ENCODE measurements around the gene LYZL2. TPM values are rescaled to one million over a fixed set of nuclear protein-coding genes. Genes with fewer than 3 reads are reported as not detected.
"Not testable (repeated sequence)": the region's sequence is repeated elsewhere in the genome, so short reads cannot be mapped to it uniquely, and the experiment has no call there.

The LYZL2 gene
- polyA plus RNA-seq, 10 donors: not detected

GRCh38 chr10:30594077-30594476 is 35.5 kb downstream of the LYZL2 start:
- DNase-seq: no peak

GRCh38 chr10:30592770-30593169 is 36.8 kb downstream of the LYZL2 start:
- DNase-seq: not testable (repeated sequence)

- DNase-seq: peak; percentile 47 to 74 (median 73)
Measured at GRCh38 chr10:30591249-30591670, 38.3 kb downstream of the LYZL2 start.

GRCh38 chr10:30589441-30589840 is 40.1 kb downstream of the LYZL2 start:
- no peak for DNase-seq

- DNase-seq: peak in 1 of 3 donors; percentile 37
Measured at GRCh38 chr10:30587522-30588031, 42.0 kb downstream of the LYZL2 start.

- no peak for DNase-seq
Measured at GRCh38 chr10:30586828-30587227, 42.7 kb downstream of the LYZL2 start.

GRCh38 chr10:30583778-30584415 is 45.7 kb downstream of the LYZL2 start:
- DNase-seq: peak; percentile 61 to 89 (median 81)

GRCh38 chr10:30581779-30582380 is 47.7 kb downstream of the LYZL2 start:
- peak in 2 of 3 donors; percentile 11 to 65 for DNase-seq

GRCh38 chr10:30580676-30581075 is 48.9 kb downstream of the LYZL2 start:
- no peak for DNase-seq

GRCh38 chr10:30580241-30580640 is 49.3 kb downstream of the LYZL2 start:
- DNase-seq: no peak

- DNase-seq: no peak
Measured at GRCh38 chr10:30579574-30579973, 50.0 kb downstream of the LYZL2 start.

- peak; percentile 34 to 80 (median 66) for DNase-seq
Measured at GRCh38 chr10:30577048-30577447, 52.5 kb downstream of the LYZL2 start.

- DNase-seq: peak; percentile 41 to 82 (median 74)
Measured at GRCh38 chr10:30576641-30577040, 52.9 kb downstream of the LYZL2 start.

- no peak for DNase-seq
Measured at GRCh38 chr10:30574432-30574796, 55.1 kb downstream of the LYZL2 start.

GRCh38 chr10:30573721-30574431 is 55.7 kb downstream of the LYZL2 start:
- no peak for DNase-seq

- DNase-seq: no peak
Measured at GRCh38 chr10:30565449-30565848, 64.1 kb downstream of the LYZL2 start.

GRCh38 chr10:30562787-30563186 is 66.8 kb downstream of the LYZL2 start:
- no peak for DNase-seq

Other genes starting within 250 kb of the LYZL2 start
- 1 to 10 TPM; 2.6 to 5.6 (median 3.8) TPM for gene MAP3K8, start 195.6 kb downstream of the LYZL2 start, polyA plus RNA-seq (ENCODE audit: insufficient read length in 10 of 10)

Measured in muscle of back (tissue), 11 donors.